Activated T-helper 9 cell treated with anti-CD3 and anti-CD28 coated beads, Interleukin-2, amount 50 U/mL, for 16 hours (primary cell): ENCODE measurements around the gene SNTG2.

Experiments used
- DNase-seq: peaks from one replicate; pipeline ENCODE4 v3.0.0-alpha.2; 2020; ENCODE audit warnings: low read depth

Gene SNTG2

GRCh38 chr2:1002350-1002749, 51.7 kb downstream of the SNTG2 start:
- DNase-seq, result no peak

GRCh38 chr2:1004398-1004797, 53.7 kb downstream of the SNTG2 start:
- DNase-seq, result no peak

- no peak for DNase-seq
Observed at GRCh38 chr2:1010415-1010930, 59.8 kb downstream of the SNTG2 start.

- DNase-seq, result no peak
Observed at GRCh38 chr2:1011006-1011405, 60.4 kb downstream of the SNTG2 start.

GRCh38 chr2:1011985-1012384, 61.3 kb downstream of the SNTG2 start:
- no peak for DNase-seq

GRCh38 chr2:1014802-1015201, 64.2 kb downstream of the SNTG2 start:
- no peak for DNase-seq

- DNase-seq, result no peak
Observed at GRCh38 chr2:1016500-1016899, 65.9 kb downstream of the SNTG2 start.

GRCh38 chr2:1017827-1018226, 67.2 kb downstream of the SNTG2 start:
- no peak for DNase-seq

GRCh38 chr2:1020206-1020605, 69.6 kb downstream of the SNTG2 start:
- DNase-seq, result no peak

GRCh38 chr2:1022178-1022577, 71.5 kb downstream of the SNTG2 start:
- no peak for DNase-seq

- DNase-seq, result no peak
Observed at GRCh38 chr2:1024981-1025380, 74.3 kb downstream of the SNTG2 start.

- no peak for DNase-seq
Observed at GRCh38 chr2:1026141-1026540, 75.5 kb downstream of the SNTG2 start.

- no peak for DNase-seq
Observed at GRCh38 chr2:1028831-1029230, 78.2 kb downstream of the SNTG2 start.

- peak; percentile 40 for DNase-seq
Observed at GRCh38 chr2:1032030-1032429, 81.4 kb downstream of the SNTG2 start.

- DNase-seq, result no peak
Observed at GRCh38 chr2:1033069-1033468, 82.4 kb downstream of the SNTG2 start.

GRCh38 chr2:1037066-1037465, 86.4 kb downstream of the SNTG2 start:
- no peak for DNase-seq

- no peak for DNase-seq
Observed at GRCh38 chr2:1039549-1039948, 88.9 kb downstream of the SNTG2 start.

- DNase-seq, result no peak
Observed at GRCh38 chr2:1041012-1041805, 90.6 kb downstream of the SNTG2 start.

GRCh38 chr2:1045109-1045508, 94.5 kb downstream of the SNTG2 start:
- no peak for DNase-seq

- no peak for DNase-seq
Observed at GRCh38 chr2:1046067-1046466, 95.4 kb downstream of the SNTG2 start.

- no peak for DNase-seq
Observed at GRCh38 chr2:1047485-1047884, 96.8 kb downstream of the SNTG2 start.

GRCh38 chr2:1049691-1050090, 99.0 kb downstream of the SNTG2 start:
- no peak for DNase-seq

GRCh38 chr2:1051075-1051474, 100.4 kb downstream of the SNTG2 start:
- DNase-seq, result no peak

- DNase-seq, result no peak
Observed at GRCh38 chr2:1052771-1053191, 102.1 kb downstream of the SNTG2 start.
